Measurements from ENCODE around the gene GATD1.

GRCh38 chr11:747158-748006 is 29.9 kb downstream of the GATD1 start, which contains the start of gene TALDO1:
- no peak for TF ChIP-seq USF2 (IDR thresholded peaks at IDR 0.05)
- no peak for TF ChIP-seq RCOR1 (IDR thresholded peaks at IDR 0.05; ENCODE audit: low read depth, low read length)

Data from A549 (cell line).